ENCODE data around the gene AP3M1.

The AP3M1 gene

GRCh38 chr10:74110120-74110519 is 40.5 kb downstream of the AP3M1 start:
- Histone ChIP-seq H3K9me3 (ENCODE audit: control insufficient read depth, insufficient read depth, low read length) (no peaks in the 10 kb centered on the region), H3K4me3 (ENCODE audit: low read depth, low read length) (no peak overlapping the region), H3K27ac (ENCODE audit: low read depth, low read length) (no peak overlapping the region), H3K9ac (ENCODE audit: low read depth, low read length) (no peak overlapping the region), H3K27me3 (ENCODE audit: control insufficient read depth, insufficient read depth, low read length) (no peaks in the 10 kb centered on the region), H3K4me1 (ENCODE audit: control insufficient read depth, insufficient read depth, low read length) (no peaks in the 10 kb centered on the region), H3K36me3 (ENCODE audit: control insufficient read depth, insufficient read depth, low read length) (peaks cover 96% of the 10 kb centered on the region)

GRCh38 chr10:74109452-74109851 is 41.2 kb downstream of the AP3M1 start:
- no peak overlapping the region for H3K27ac ChIP-seq (ENCODE audit: low read depth, low read length)
- no peaks in the 10 kb centered on the region for H3K27me3 ChIP-seq (ENCODE audit: control insufficient read depth, insufficient read depth, low read length)
- H3K4me1 ChIP-seq (ENCODE audit: control insufficient read depth, insufficient read depth, low read length) = no peaks in the 10 kb centered on the region
- H3K36me3 ChIP-seq (ENCODE audit: control insufficient read depth, insufficient read depth, low read length) = peaks cover 96% of the 10 kb centered on the region
- H3K9me3 ChIP-seq (ENCODE audit: control insufficient read depth, insufficient read depth, low read length) = no peaks in the 10 kb centered on the region
- H3K9ac ChIP-seq (ENCODE audit: low read depth, low read length) = no peak overlapping the region
- no peak overlapping the region for H3K4me3 ChIP-seq (ENCODE audit: low read depth, low read length)

GRCh38 chr10:74107391-74107790 is 43.2 kb downstream of the AP3M1 start:
- peaks cover 95% of the 10 kb centered on the region for H3K36me3 ChIP-seq (ENCODE audit: control insufficient read depth, insufficient read depth, low read length)
- no peak overlapping the region for H3K27ac ChIP-seq (ENCODE audit: low read depth, low read length)
- no peaks in the 10 kb centered on the region for H3K27me3 ChIP-seq (ENCODE audit: control insufficient read depth, insufficient read depth, low read length)
- no peaks in the 10 kb centered on the region for H3K4me1 ChIP-seq (ENCODE audit: control insufficient read depth, insufficient read depth, low read length)
- H3K9me3 ChIP-seq (ENCODE audit: control insufficient read depth, insufficient read depth, low read length) = no peaks in the 10 kb centered on the region
- H3K4me3 ChIP-seq (ENCODE audit: low read depth, low read length) = no peak overlapping the region
- H3K9ac ChIP-seq (ENCODE audit: low read depth, low read length) = no peak overlapping the region

- Histone ChIP-seq H3K27me3 (ENCODE audit: control insufficient read depth, insufficient read depth, low read length) (no peaks in the 10 kb centered on the region), H3K9me3 (ENCODE audit: control insufficient read depth, insufficient read depth, low read length) (no peaks in the 10 kb centered on the region), H3K9ac (ENCODE audit: low read depth, low read length) (no peak overlapping the region), H3K4me3 (ENCODE audit: low read depth, low read length) (no peak overlapping the region), H3K36me3 (ENCODE audit: control insufficient read depth, insufficient read depth, low read length) (peaks cover 92% of the 10 kb centered on the region), H3K27ac (ENCODE audit: low read depth, low read length) (no peak overlapping the region), H3K4me1 (ENCODE audit: control insufficient read depth, insufficient read depth, low read length) (no peaks in the 10 kb centered on the region)
Measured at GRCh38 chr10:74104996-74105395, 45.6 kb downstream of the AP3M1 start.

- Histone ChIP-seq H3K27ac (ENCODE audit: low read depth, low read length) (no peak overlapping the region), H3K4me1 (ENCODE audit: control insufficient read depth, insufficient read depth, low read length) (no peaks in the 10 kb centered on the region), H3K36me3 (ENCODE audit: control insufficient read depth, insufficient read depth, low read length) (peaks cover 92% of the 10 kb centered on the region), H3K9ac (ENCODE audit: low read depth, low read length) (no peak overlapping the region), H3K27me3 (ENCODE audit: control insufficient read depth, insufficient read depth, low read length) (no peaks in the 10 kb centered on the region), H3K4me3 (ENCODE audit: low read depth, low read length) (no peak overlapping the region), H3K9me3 (ENCODE audit: control insufficient read depth, insufficient read depth, low read length) (no peaks in the 10 kb centered on the region)
Measured at GRCh38 chr10:74104480-74104879, 46.1 kb downstream of the AP3M1 start.

- Histone ChIP-seq H3K4me3 (ENCODE audit: low read depth, low read length) (no peak overlapping the region), H3K36me3 (ENCODE audit: control insufficient read depth, insufficient read depth, low read length) (peaks cover 92% of the 10 kb centered on the region), H3K27me3 (ENCODE audit: control insufficient read depth, insufficient read depth, low read length) (no peaks in the 10 kb centered on the region)
Measured at GRCh38 chr10:74103560-74104258, 46.9 kb downstream of the AP3M1 start.

GRCh38 chr10:74099836-74100235 is 50.8 kb downstream of the AP3M1 start:
- H3K36me3 ChIP-seq (ENCODE audit: control insufficient read depth, insufficient read depth, low read length) = peaks cover 96% of the 10 kb centered on the region
- H3K9ac ChIP-seq (ENCODE audit: low read depth, low read length) = no peak overlapping the region
- H3K4me3 ChIP-seq (ENCODE audit: low read depth, low read length) = no peak overlapping the region
- no peaks in the 10 kb centered on the region for H3K9me3 ChIP-seq (ENCODE audit: control insufficient read depth, insufficient read depth, low read length)
- no peak overlapping the region for H3K27ac ChIP-seq (ENCODE audit: low read depth, low read length)
- H3K4me1 ChIP-seq (ENCODE audit: control insufficient read depth, insufficient read depth, low read length) = no peaks in the 10 kb centered on the region
- H3K27me3 ChIP-seq (ENCODE audit: control insufficient read depth, insufficient read depth, low read length) = no peaks in the 10 kb centered on the region

More at GRCh38 chr10:74103560-74104258, 46.9 kb downstream of the AP3M1 start:
- Histone ChIP-seq H3K27ac (ENCODE audit: low read depth, low read length) (no peak overlapping the region), H3K4me1 (ENCODE audit: control insufficient read depth, insufficient read depth, low read length) (no peaks in the 10 kb centered on the region), H3K9me3 (ENCODE audit: control insufficient read depth, insufficient read depth, low read length) (no peaks in the 10 kb centered on the region), H3K9ac (ENCODE audit: low read depth, low read length) (no peak overlapping the region)

GRCh38 chr10:74099420-74099819 is 51.2 kb downstream of the AP3M1 start:
- Histone ChIP-seq H3K27me3 (ENCODE audit: control insufficient read depth, insufficient read depth, low read length) (no peaks in the 10 kb centered on the region), H3K4me1 (ENCODE audit: control insufficient read depth, insufficient read depth, low read length) (no peaks in the 10 kb centered on the region), H3K9ac (ENCODE audit: low read depth, low read length) (no peak overlapping the region), H3K9me3 (ENCODE audit: control insufficient read depth, insufficient read depth, low read length) (no peaks in the 10 kb centered on the region), H3K36me3 (ENCODE audit: control insufficient read depth, insufficient read depth, low read length) (peaks cover 96% of the 10 kb centered on the region), H3K27ac (ENCODE audit: low read depth, low read length) (no peak overlapping the region), H3K4me3 (ENCODE audit: low read depth, low read length) (no peak overlapping the region)

GRCh38 chr10:74097776-74098175 is 52.9 kb downstream of the AP3M1 start:
- Histone ChIP-seq H3K36me3 (ENCODE audit: control insufficient read depth, insufficient read depth, low read length) (peaks cover 97% of the 10 kb centered on the region), H3K9ac (ENCODE audit: low read depth, low read length) (no peak overlapping the region), H3K4me3 (ENCODE audit: low read depth, low read length) (no peak overlapping the region), H3K27ac (ENCODE audit: low read depth, low read length) (no peak overlapping the region), H3K4me1 (ENCODE audit: control insufficient read depth, insufficient read depth, low read length) (no peaks in the 10 kb centered on the region), H3K27me3 (ENCODE audit: control insufficient read depth, insufficient read depth, low read length) (no peaks in the 10 kb centered on the region), H3K9me3 (ENCODE audit: control insufficient read depth, insufficient read depth, low read length) (no peaks in the 10 kb centered on the region)

GRCh38 chr10:74096777-74097176 is 53.9 kb downstream of the AP3M1 start:
- no peak overlapping the region for H3K27ac ChIP-seq (ENCODE audit: low read depth, low read length)

GRCh38 chr10:74094231-74094630 is 56.4 kb downstream of the AP3M1 start:
- Histone ChIP-seq H3K9me3 (ENCODE audit: control insufficient read depth, insufficient read depth, low read length) (no peaks in the 10 kb centered on the region), H3K27ac (ENCODE audit: low read depth, low read length) (peak overlapping the region; percentile 2), H3K36me3 (ENCODE audit: control insufficient read depth, insufficient read depth, low read length) (peaks cover 97% of the 10 kb centered on the region), H3K4me1 (ENCODE audit: control insufficient read depth, insufficient read depth, low read length) (no peaks in the 10 kb centered on the region), H3K4me3 (ENCODE audit: low read depth, low read length) (no peak overlapping the region), H3K27me3 (ENCODE audit: control insufficient read depth, insufficient read depth, low read length) (no peaks in the 10 kb centered on the region), H3K9ac (ENCODE audit: low read depth, low read length) (no peak overlapping the region)

More at GRCh38 chr10:74096777-74097176, 53.9 kb downstream of the AP3M1 start:
- Histone ChIP-seq H3K27me3 (ENCODE audit: control insufficient read depth, insufficient read depth, low read length) (no peaks in the 10 kb centered on the region), H3K4me1 (ENCODE audit: control insufficient read depth, insufficient read depth, low read length) (no peaks in the 10 kb centered on the region), H3K36me3 (ENCODE audit: control insufficient read depth, insufficient read depth, low read length) (peaks cover 96% of the 10 kb centered on the region), H3K4me3 (ENCODE audit: low read depth, low read length) (no peak overlapping the region), H3K9me3 (ENCODE audit: control insufficient read depth, insufficient read depth, low read length) (no peaks in the 10 kb centered on the region), H3K9ac (ENCODE audit: low read depth, low read length) (no peak overlapping the region)
